OCI-LY3 (cell line): ENCODE results near the gene IL2RA.

Experiments used
- EZH2phosphoT487 ChIP-seq: fragments of 200-600 bp; shearing (Covaris generic); IDR thresholded peaks from 2 replicates; pipeline ENCODE4 v1.6.1; 2018; ENCODE audit warnings: antibody characterized with exemption, mixed run types, low read depth
- TF ChIP-seq, protein P1 (sequence below): fragments of 200-600, 300-600 bp; sonication (generic); IDR thresholded peaks from 2 replicates; pipeline ENCODE4 v1.5.1; 2014; ENCODE audit warnings: antibody characterized with exemption, low read length, low read depth

DNA sequence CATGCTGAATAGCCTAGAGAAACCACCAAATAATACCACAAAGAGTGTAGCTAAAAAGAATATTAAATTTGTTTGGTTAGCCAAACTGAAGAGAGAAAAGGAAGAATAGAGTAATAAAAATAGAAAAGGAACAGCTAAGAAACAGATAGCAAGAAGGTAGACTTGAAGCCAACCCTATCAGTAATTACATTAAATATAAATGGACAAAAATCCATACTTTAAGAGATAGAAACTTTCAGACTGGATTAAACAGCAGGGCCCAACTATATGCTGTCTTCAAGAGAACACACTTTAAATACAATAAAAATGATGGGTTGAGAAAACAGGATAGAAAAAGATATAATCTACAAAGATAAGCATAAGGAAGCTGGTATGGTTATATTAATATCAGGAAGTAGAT is 31.2 kb downstream of the IL2RA start:
- TF ChIP-seq, protein P1, sequence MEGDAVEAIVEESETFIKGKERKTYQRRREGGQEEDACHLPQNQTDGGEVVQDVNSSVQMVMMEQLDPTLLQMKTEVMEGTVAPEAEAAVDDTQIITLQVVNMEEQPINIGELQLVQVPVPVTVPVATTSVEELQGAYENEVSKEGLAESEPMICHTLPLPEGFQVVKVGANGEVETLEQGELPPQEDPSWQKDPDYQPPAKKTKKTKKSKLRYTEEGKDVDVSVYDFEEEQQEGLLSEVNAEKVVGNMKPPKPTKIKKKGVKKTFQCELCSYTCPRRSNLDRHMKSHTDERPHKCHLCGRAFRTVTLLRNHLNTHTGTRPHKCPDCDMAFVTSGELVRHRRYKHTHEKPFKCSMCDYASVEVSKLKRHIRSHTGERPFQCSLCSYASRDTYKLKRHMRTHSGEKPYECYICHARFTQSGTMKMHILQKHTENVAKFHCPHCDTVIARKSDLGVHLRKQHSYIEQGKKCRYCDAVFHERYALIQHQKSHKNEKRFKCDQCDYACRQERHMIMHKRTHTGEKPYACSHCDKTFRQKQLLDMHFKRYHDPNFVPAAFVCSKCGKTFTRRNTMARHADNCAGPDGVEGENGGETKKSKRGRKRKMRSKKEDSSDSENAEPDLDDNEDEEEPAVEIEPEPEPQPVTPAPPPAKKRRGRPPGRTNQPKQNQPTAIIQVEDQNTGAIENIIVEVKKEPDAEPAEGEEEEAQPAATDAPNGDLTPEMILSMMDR, result no peak
- no peak for TF ChIP-seq EZH2phosphoT487
